Mucosa of descending colon (tissue), 3 donors: ENCODE measurements around the gene SERTAD2. TPM values are rescaled to one million over a fixed set of nuclear protein-coding genes. Genes with fewer than 3 reads are reported as not detected.

Experiments used
- ATAC-seq: fragments of 200-7000 bp; cut with Tn5 transposase; one replicate; pipeline ENCODE4 v1.9.1; 2020; ENCODE audit warnings: mild to moderate bottlenecking, moderate library complexity
- DNase-seq, 3 donors: peaks; one replicate each; pipeline ENCODE4 v3.0.0-alpha.2; 2020
- H3K36me3 ChIP-seq: fragments of 200-600 bp; one replicate; pipeline ENCODE4 v1.8.0; 2021; ENCODE audit warnings: low read depth, mild to moderate bottlenecking
- H3K4me1 ChIP-seq: fragments of 200-600 bp; one replicate; pipeline ENCODE4 v1.8.0; 2021; ENCODE audit warnings: low read depth, mild to moderate bottlenecking
- H3K4me3 ChIP-seq: fragments of 200-600 bp; one replicate; pipeline ENCODE4 v1.8.0; 2021; ENCODE audit warnings: mild to moderate bottlenecking
- H3K9me3 ChIP-seq: fragments of 200-600 bp; one replicate; pipeline ENCODE4 v1.8.0; 2021; ENCODE audit warnings: mild to moderate bottlenecking
- intact Hi-C, 2 donors: fragments of 100-400 bp; cut with DNase I in 1 of 2; cut with micrococcal nuclease in 1 of 2; formaldehyde crosslinking; loops; one replicate each; pipeline versions ENCODE4 v1.11.0 to v1.11.1; 2022; cut with DNase I, micrococcal nuclease
- total RNA-seq, 3 donors: library from RNA; stranded (reverse); fragmentation: NEBNext Ultra II Directional in 2 of 3; extraction: Animal tissue kit (Norgen Biotek cat#: 25700) in 2 of 3; gene quantifications; one replicate each; pipeline versions ENCODE4 v1.2.1 to v1.2.4, GENCODE V29; 2021 to 2023
- TF ChIP-seq, protein P1 (sequence below): fragments of 200-600 bp; IDR thresholded peaks from one replicate; pipeline ENCODE4 v1.8.0; 2022; ENCODE audit warnings: antibody characterized with exemption, mild to moderate bottlenecking
- donor health status: DM: no; HTN: no; CAD: no; lungs with moderate emphysema.
- donor health status: DM: no; HTN: no; CAD: no.
- donor health status: DM: no; HTN: yes; CAD: no.

Gene SERTAD2
- total RNA-seq, 3 donors from 2014 or later, result 17.3 to 20.6 (median 20.6) TPM

DNA sequence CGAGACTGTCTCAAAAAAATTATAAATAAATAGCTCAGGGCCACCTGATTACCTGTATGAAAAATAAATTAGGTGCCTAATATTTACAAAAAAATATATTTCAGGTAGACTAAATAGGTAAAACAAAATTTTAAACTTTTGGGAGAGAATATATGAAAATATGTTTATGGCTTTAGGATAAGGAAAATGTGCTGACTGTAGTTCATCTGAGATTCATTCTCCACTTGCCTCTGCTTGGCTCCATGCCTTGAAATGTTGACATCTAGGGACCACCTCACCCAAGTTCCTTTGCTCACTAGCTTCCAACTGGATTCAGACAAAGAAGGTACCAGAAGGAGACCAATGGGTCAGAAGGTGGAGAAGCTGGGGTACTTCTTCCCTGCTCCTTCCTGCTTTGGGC, 9.7 kb upstream of the SERTAD2 start:
- Histone ChIP-seq H3K4me1 (no peaks in the 10 kb centered on the region), H3K9me3 (no peaks in the 10 kb centered on the region), H3K36me3 (no peaks in the 10 kb centered on the region), H3K4me3 (no peak overlapping the region)
- intact Hi-C loops, result no loop called here
- no peak for DNase-seq
- TF ChIP-seq, protein P1, sequence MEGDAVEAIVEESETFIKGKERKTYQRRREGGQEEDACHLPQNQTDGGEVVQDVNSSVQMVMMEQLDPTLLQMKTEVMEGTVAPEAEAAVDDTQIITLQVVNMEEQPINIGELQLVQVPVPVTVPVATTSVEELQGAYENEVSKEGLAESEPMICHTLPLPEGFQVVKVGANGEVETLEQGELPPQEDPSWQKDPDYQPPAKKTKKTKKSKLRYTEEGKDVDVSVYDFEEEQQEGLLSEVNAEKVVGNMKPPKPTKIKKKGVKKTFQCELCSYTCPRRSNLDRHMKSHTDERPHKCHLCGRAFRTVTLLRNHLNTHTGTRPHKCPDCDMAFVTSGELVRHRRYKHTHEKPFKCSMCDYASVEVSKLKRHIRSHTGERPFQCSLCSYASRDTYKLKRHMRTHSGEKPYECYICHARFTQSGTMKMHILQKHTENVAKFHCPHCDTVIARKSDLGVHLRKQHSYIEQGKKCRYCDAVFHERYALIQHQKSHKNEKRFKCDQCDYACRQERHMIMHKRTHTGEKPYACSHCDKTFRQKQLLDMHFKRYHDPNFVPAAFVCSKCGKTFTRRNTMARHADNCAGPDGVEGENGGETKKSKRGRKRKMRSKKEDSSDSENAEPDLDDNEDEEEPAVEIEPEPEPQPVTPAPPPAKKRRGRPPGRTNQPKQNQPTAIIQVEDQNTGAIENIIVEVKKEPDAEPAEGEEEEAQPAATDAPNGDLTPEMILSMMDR, result no peak
- no peak for ATAC-seq

DNA sequence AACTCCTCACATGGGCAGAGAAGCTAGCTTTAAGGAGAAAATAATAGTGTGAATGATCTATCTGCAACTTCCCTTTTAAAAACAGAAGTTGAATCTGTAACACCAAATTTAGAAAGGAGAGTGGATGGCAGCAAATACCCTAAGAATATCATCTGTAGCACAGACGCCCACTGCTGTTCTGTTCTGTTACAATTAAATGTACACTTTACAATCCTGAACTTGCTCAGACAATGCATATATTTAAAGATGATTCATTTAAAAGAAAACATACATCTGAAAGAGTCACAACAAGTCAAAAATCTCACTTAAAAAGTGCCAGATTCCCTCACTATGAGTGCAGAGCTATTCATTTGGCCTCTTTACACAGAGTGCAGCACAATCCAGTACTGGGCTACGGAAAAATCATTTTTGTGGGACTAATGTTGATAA, 8.0 kb upstream of the SERTAD2 start:
- no peaks in the 10 kb centered on the region for H3K9me3 ChIP-seq
- intact Hi-C loops, result no loop called here
- ATAC-seq, result peak; percentile 30

DNA sequence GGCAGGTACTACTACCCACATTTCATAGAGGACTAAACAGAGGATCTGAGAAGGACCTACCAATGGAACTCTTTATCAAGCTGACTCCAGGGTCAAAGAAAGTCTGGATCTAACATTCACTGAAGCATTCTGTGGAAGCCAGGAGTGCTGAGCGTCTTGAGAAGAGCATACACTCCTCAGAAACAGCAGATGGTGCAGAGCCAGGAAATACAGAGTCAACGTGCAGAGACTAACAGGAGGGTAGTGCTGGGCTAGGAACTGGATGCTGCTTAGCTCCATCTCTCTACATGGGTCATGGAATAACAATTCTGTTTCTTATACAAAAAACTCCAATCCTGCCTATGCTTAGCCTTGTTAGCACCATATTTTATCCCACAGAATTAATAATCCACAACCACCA, 5.5 kb upstream of the SERTAD2 start:
- TF ChIP-seq, protein P1, result no peak
- H3K4me1 ChIP-seq, result no peaks in the 10 kb centered on the region
- no peaks in the 10 kb centered on the region for H3K9me3 ChIP-seq
- no peaks in the 10 kb centered on the region for H3K36me3 ChIP-seq
- intact Hi-C loops, result loop anchor here in 1 of 2 donors (10.0 kb wide), 1 partner anchor 96 kb away; no protein-coding TSS in a partner anchor
- no peak overlapping the region for H3K4me3 ChIP-seq
- ATAC-seq (no peak), DNase-seq (no peak)

More for the DNA sequence above, 8.0 kb upstream of the SERTAD2 start:
- no peaks in the 10 kb centered on the region for H3K4me1 ChIP-seq
- DNase-seq, result no peak
- no peak overlapping the region for H3K4me3 ChIP-seq
- TF ChIP-seq, protein P1, result no peak
- H3K36me3 ChIP-seq, result no peaks in the 10 kb centered on the region

DNA sequence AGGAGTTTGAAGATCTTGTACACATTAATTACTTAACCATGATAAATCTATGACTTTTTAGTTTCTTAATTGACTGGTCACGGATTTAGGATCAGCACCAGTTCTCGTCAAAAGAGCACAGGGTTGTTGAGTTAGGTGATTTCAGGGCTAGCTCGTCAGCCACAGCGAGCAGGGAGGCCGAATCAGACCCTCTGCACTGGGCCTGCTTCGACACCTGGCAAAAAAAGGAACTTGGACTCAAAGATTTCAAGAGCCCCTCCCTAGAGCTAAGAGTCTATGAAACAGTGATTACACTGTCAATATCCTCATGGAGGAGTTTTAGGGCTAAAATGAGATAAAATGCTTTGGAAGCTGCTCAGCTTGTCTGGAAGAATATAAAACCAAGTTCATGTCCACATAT, 4.6 kb upstream of the SERTAD2 start:
- TF ChIP-seq, protein P1, result no peak
- ATAC-seq (no peak), DNase-seq (no peak)
- H3K4me3 ChIP-seq, result no peak overlapping the region
- H3K36me3 ChIP-seq, result no peaks in the 10 kb centered on the region
- intact Hi-C loops, result loop anchor here in 1 of 2 donors (10.0 kb wide), 1 partner anchor 97 kb away; no protein-coding TSS in a partner anchor
- H3K9me3 ChIP-seq, result no peaks in the 10 kb centered on the region
- H3K4me1 ChIP-seq, result no peaks in the 10 kb centered on the region

DNA sequence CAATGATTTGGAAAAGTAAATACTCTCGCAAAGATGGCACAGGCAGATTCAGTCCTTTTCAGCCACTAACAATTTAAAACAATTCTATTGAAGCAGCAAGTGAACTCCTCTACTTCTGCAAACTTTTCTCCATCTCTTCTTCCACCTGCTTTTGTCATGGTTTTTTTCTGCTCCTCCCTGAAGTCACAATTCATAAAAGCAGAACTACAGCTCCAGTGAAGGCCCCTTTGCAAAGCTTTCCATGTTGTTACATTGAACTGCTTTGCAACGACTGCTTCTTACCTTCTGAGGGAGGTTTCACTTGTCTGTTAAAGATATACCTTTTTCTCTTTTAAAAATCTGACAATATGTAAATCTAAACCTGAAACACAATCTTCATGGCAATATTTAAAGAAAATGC, 3.7 kb upstream of the SERTAD2 start:
- no peaks in the 10 kb centered on the region for H3K36me3 ChIP-seq
- ATAC-seq, result no peak
- H3K4me3 ChIP-seq, result no peak overlapping the region
- TF ChIP-seq, protein P1, result no peak
- H3K9me3 ChIP-seq, result no peaks in the 10 kb centered on the region
- intact Hi-C loops, result loop anchor here in 1 of 2 donors (10.0 kb wide), 1 partner anchor 97 kb away; no protein-coding TSS in a partner anchor
- peaks cover 3% of the 10 kb centered on the region for H3K4me1 ChIP-seq
- no peak for DNase-seq

DNA sequence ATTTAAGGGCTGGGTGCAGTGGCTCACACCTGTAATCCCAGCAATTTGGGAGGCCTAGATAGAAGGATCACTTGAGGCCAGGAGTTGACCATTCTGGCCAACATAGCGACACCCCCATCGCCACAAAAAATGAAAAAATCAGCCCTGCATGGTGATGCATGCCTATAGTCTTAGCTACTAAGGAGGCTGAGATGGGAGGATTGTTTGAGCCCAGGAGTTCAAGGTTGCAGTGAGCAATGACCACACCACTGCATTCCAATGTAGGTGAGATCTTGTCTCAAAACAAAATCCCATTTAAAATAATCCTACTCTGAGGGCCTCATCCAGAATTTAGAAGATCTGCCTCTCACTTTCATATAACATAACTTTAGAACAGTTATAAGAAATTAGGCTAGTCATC, 2.7 kb upstream of the SERTAD2 start:
- peaks cover 13% of the 10 kb centered on the region for H3K4me1 ChIP-seq
- no peaks in the 10 kb centered on the region for H3K9me3 ChIP-seq
- intact Hi-C loops, result loop anchor here in 1 of 2 donors (10.0 kb wide), 1 partner anchor 98 kb away; no protein-coding TSS in a partner anchor
- no peak overlapping the region for H3K4me3 ChIP-seq
- DNase-seq (no peak), ATAC-seq (no peak)
- no peaks in the 10 kb centered on the region for H3K36me3 ChIP-seq
- TF ChIP-seq, protein P1, result no peak
